Measurements from ENCODE around the gene ZNRF2. TPM values are rescaled to one million over a fixed set of nuclear protein-coding genes. Genes with fewer than 3 reads are reported as not detected.
"Not testable (repeated sequence)": the region's sequence is repeated elsewhere in the genome, so short reads cannot be mapped to it uniquely, and the experiment has no call there.

ZNRF2 gene
- total and polyA plus RNA-seq, 2 experiments from 2014 or later, result 18.6 to 46.7 TPM

- no peak overlapping the region for H3K27ac ChIP-seq
- H3K4me1 ChIP-seq (ENCODE audit: low read depth), result peaks cover 20% of the 10 kb centered on the region
- DNase-seq (ENCODE audit: low read depth in 1 of 2, low spot score in 1 of 2), result no peak
- TF ChIP-seq CTCF (IDR thresholded peaks at IDR 0.05; ENCODE audit: low read depth, low read length), result no peak
- no peaks in the 10 kb centered on the region for H3K9me3 ChIP-seq (ENCODE audit: low read depth)
- no peaks in the 10 kb centered on the region for H3K27me3 ChIP-seq
- H3K36me3 ChIP-seq, result no peaks in the 10 kb centered on the region
- no peak overlapping the region for H3K4me3 ChIP-seq
These were observed 1.7 kb upstream of the ZNRF2 start for GRCh38 chr7:30282735-30283134.

DNA sequence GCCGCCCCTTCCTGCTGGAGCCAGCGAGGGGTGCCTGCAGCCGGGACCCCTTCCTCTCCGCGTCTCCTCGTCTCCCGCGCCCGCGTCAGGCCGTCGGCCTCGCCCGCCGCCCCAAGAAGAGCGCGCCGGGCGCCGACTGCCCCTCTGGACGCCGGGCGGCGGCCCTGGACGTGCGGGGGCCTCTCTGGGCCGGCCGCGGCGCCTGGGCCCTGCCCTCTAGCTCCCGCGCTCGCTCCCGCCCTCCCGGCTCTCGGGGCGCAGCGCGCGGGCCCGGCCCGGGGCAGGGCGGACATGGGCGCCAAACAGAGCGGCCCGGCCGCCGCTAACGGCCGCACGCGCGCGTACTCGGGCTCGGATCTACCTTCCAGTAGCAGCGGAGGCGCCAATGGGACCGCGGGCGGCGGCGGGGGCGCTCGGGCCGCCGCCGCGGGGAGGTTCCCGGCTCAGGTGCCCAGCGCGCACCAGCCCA lies 704 bp downstream of the ZNRF2 start:
- Histone ChIP-seq H3K4me3 (peak overlapping the region; percentile 96), H3K27me3 (no peaks in the 10 kb centered on the region), H3K9me3 (ENCODE audit: low read depth) (no peaks in the 10 kb centered on the region), H3K27ac (peak overlapping the region; percentile 93), H3K36me3 (no peaks in the 10 kb centered on the region), H3K4me1 (ENCODE audit: low read depth) (peaks cover 15% of the 10 kb centered on the region)
- DNase-seq (ENCODE audit: low read depth in 1 of 2, low spot score in 1 of 2), result peak; percentile 52 to 62
- TF ChIP-seq CTCF (IDR thresholded peaks at IDR 0.05; ENCODE audit: low read depth, low read length), result no peak

GRCh38 chr7:30285536-30286284 lies 1.3 kb downstream of the ZNRF2 start:
- Histone ChIP-seq H3K9me3 (ENCODE audit: low read depth) (no peaks in the 10 kb centered on the region), H3K4me1 (ENCODE audit: low read depth) (peaks cover 21% of the 10 kb centered on the region), H3K4me3 (peak overlapping the region; percentile 96), H3K27me3 (no peaks in the 10 kb centered on the region), H3K36me3 (no peaks in the 10 kb centered on the region), H3K27ac (peak overlapping the region; percentile 93)
- DNase-seq (ENCODE audit: low read depth in 1 of 2, low spot score in 1 of 2), result peak; percentile 35 to 67
- TF ChIP-seq CTCF (IDR thresholded peaks at IDR 0.05; ENCODE audit: low read depth, low read length), result no peak

DNA sequence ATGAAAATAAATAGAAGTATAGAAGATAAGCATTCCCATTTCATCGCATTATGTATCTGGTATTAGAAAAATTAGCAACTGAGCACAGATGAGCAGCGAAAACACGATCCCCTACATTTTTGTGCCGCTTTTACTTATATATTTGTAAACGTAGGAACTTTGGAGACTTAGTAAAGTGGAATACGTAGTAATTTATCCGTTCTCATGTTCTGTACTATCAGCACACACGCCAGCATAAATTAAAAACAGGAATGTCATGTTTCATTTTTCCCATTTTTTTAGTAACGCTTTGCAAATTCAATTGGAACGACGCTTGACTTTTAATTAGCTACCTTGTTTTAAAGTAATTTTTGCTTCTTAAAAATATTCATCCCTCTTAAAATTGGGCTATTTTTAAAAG lies 2.4 kb downstream of the ZNRF2 start:
- DNase-seq (ENCODE audit: low read depth in 1 of 2, low spot score in 1 of 2), result no peak
- no peak for TF ChIP-seq CTCF (IDR thresholded peaks at IDR 0.05; ENCODE audit: low read depth, low read length)
- Histone ChIP-seq H3K36me3 (no peaks in the 10 kb centered on the region), H3K4me1 (ENCODE audit: low read depth) (peaks cover 25% of the 10 kb centered on the region), H3K9me3 (ENCODE audit: low read depth) (no peaks in the 10 kb centered on the region), H3K4me3 (peak overlapping the region; percentile 96), H3K27me3 (no peaks in the 10 kb centered on the region), H3K27ac (peak overlapping the region; percentile 93)

- H3K36me3 ChIP-seq; H3K9me3 ChIP-seq (ENCODE audit: low read depth); H3K27ac ChIP-seq; H3K27me3 ChIP-seq; DNase-seq (ENCODE audit: low read depth in 1 of 2, low spot score in 1 of 2): not testable (repeated sequence)
- Histone ChIP-seq H3K4me3 (peak overlapping the region; percentile 96), H3K4me1 (ENCODE audit: low read depth) (peaks cover 28% of the 10 kb centered on the region)
These were observed 3.2 kb downstream of the ZNRF2 start for GRCh38 chr7:30287625-30288024.

- not testable (repeated sequence) for H3K4me3 ChIP-seq; H3K27me3 ChIP-seq; H3K9me3 ChIP-seq (ENCODE audit: low read depth); H3K36me3 ChIP-seq; DNase-seq (ENCODE audit: low read depth in 1 of 2, low spot score in 1 of 2); H3K27ac ChIP-seq
- peaks cover 31% of the 10 kb centered on the region for H3K4me1 ChIP-seq (ENCODE audit: low read depth)
These were observed 5.2 kb downstream of the ZNRF2 start for GRCh38 chr7:30289634-30290033.

DNA sequence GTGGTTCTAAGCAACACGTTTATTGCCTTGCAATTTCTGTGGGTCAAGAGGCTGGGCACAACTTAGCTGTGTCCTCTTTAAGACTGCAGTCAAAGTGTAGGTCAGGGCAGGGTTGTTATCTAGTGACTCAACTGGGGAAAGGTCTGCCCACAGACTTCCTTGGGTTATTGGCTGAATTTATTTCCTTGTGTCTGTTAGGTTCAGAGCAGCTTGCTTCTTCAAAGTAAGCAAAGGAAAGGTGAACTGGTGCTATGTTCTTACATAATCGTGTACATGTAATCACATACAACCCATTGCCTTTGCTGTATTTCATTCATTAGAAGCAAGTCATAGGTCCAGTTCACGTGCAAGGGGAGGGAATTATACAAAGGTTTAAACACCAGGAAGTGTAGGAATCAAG lies 5.9 kb downstream of the ZNRF2 start:
- peak in 1 of 2 donors; percentile 18 for DNase-seq (ENCODE audit: low read depth in 1 of 2, low spot score in 1 of 2)
- not testable (repeated sequence) for H3K27ac ChIP-seq; H3K36me3 ChIP-seq; H3K9me3 ChIP-seq (ENCODE audit: low read depth); H3K4me3 ChIP-seq; H3K27me3 ChIP-seq
- peaks cover 34% of the 10 kb centered on the region for H3K4me1 ChIP-seq (ENCODE audit: low read depth)

DNA sequence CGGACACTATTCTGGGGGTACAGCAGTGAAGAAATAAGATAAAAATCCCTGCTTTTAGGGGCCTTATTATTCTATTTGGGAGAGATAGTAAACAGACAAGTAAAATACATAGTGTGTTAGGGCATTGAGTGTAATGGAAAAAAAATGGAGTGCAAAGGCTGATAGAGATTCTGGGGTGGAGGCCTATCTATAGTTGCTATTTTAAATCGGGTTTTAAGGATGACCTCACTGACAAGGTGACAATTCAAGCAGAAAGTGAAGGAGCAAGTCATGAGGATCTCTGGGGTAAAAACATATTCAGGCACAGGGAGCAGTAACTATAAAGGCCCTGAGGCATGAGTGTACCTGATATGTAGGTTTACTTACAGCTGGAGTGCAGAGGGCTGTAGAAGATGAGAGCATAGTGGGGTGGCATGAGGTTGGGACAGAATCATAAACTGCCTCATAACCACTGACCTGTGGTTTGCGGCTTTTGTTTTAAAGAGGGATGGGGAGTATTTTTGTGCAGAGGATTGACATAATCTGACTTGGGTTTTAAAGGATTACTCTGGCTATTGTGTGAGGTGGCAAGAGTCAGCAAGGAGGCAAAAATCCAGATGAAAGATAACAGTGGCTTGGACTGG lies 8.1 kb downstream of the ZNRF2 start:
- Histone ChIP-seq H3K27ac (peak overlapping the region; percentile 17), H3K4me1 (ENCODE audit: low read depth) (peaks cover 50% of the 10 kb centered on the region)
- H3K4me3 ChIP-seq; H3K36me3 ChIP-seq; DNase-seq (ENCODE audit: low read depth in 1 of 2, low spot score in 1 of 2); H3K9me3 ChIP-seq (ENCODE audit: low read depth); H3K27me3 ChIP-seq: not testable (repeated sequence)

- not testable (repeated sequence) for H3K9me3 ChIP-seq (ENCODE audit: low read depth); DNase-seq (ENCODE audit: low read depth in 1 of 2, low spot score in 1 of 2); H3K4me3 ChIP-seq; H3K27me3 ChIP-seq; H3K36me3 ChIP-seq
- peak overlapping the region; percentile 3 for H3K27ac ChIP-seq
- peaks cover 35% of the 10 kb centered on the region for H3K4me1 ChIP-seq (ENCODE audit: low read depth)
These were observed 11.9 kb downstream of the ZNRF2 start for GRCh38 chr7:30296304-30296703.

- DNase-seq (ENCODE audit: low read depth in 1 of 2, low spot score in 1 of 2); H3K27me3 ChIP-seq; H3K4me3 ChIP-seq; H3K27ac ChIP-seq; H3K9me3 ChIP-seq (ENCODE audit: low read depth); H3K36me3 ChIP-seq: not testable (repeated sequence)
- peaks cover 40% of the 10 kb centered on the region for H3K4me1 ChIP-seq (ENCODE audit: low read depth)
These were observed 13.1 kb downstream of the ZNRF2 start for GRCh38 chr7:30297499-30297898.

All from cardiac muscle cell (in vitro differentiated cells and primary cell).